ENCODE data around the gene TEAD1.

TEAD1 gene

GRCh38 chr11:12702999-12703453 is 28.8 kb downstream of the TEAD1 start:
- Histone ChIP-seq H3K4me3 (ENCODE audit: low read length) (no peak overlapping the region), H3K9me3 (ENCODE audit: control insufficient read depth, low read length) (no peaks in the 10 kb centered on the region), H3K27me3 (ENCODE audit: control insufficient read depth, insufficient read depth, low read length) (no peaks in the 10 kb centered on the region), H3K36me3 (ENCODE audit: control insufficient read depth, insufficient read depth, low read length) (no peaks in the 10 kb centered on the region), H3K9ac (ENCODE audit: low read length) (no peak overlapping the region), H3K4me1 (ENCODE audit: control insufficient read depth, insufficient read depth, low read length) (peaks cover 19% of the 10 kb centered on the region)

DNA sequence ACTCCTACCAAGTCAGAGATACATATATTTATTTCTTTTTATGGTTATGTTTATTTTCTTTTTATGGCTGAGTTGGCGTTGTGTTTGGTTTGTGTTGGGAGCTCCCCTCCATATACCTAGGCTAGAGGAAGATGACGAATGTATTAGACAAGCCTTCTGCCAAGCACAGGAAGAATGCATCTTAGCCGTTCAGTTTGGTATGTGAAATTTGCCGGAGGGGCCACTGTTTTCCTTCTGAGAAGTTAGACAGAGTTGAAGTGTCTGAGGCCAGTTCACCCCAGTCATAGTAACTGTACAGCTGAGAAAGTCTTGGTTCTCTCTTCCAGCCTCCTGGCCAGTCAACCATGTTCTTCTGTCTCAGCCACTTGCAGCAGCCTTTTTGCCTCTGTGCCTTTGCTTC is 29.8 kb downstream of the TEAD1 start:
- no peak overlapping the region for H3K9ac ChIP-seq (ENCODE audit: low read length)
- no peaks in the 10 kb centered on the region for H3K27me3 ChIP-seq (ENCODE audit: control insufficient read depth, insufficient read depth, low read length)
- H3K36me3 ChIP-seq (ENCODE audit: control insufficient read depth, insufficient read depth, low read length) = no peaks in the 10 kb centered on the region
- H3K4me1 ChIP-seq (ENCODE audit: control insufficient read depth, insufficient read depth, low read length) = peaks cover 21% of the 10 kb centered on the region
- no peak overlapping the region for H3K4me3 ChIP-seq (ENCODE audit: low read length)
- no peaks in the 10 kb centered on the region for H3K9me3 ChIP-seq (ENCODE audit: control insufficient read depth, low read length)

- Histone ChIP-seq H3K4me1 (ENCODE audit: control insufficient read depth, insufficient read depth, low read length) (peaks cover 21% of the 10 kb centered on the region), H3K9ac (ENCODE audit: low read length) (no peak overlapping the region), H3K36me3 (ENCODE audit: control insufficient read depth, insufficient read depth, low read length) (no peaks in the 10 kb centered on the region), H3K4me3 (ENCODE audit: low read length) (no peak overlapping the region), H3K27me3 (ENCODE audit: control insufficient read depth, insufficient read depth, low read length) (no peaks in the 10 kb centered on the region), H3K9me3 (ENCODE audit: control insufficient read depth, low read length) (no peaks in the 10 kb centered on the region)
These were observed 31.7 kb downstream of the TEAD1 start for GRCh38 chr11:12705874-12706273.

DNA sequence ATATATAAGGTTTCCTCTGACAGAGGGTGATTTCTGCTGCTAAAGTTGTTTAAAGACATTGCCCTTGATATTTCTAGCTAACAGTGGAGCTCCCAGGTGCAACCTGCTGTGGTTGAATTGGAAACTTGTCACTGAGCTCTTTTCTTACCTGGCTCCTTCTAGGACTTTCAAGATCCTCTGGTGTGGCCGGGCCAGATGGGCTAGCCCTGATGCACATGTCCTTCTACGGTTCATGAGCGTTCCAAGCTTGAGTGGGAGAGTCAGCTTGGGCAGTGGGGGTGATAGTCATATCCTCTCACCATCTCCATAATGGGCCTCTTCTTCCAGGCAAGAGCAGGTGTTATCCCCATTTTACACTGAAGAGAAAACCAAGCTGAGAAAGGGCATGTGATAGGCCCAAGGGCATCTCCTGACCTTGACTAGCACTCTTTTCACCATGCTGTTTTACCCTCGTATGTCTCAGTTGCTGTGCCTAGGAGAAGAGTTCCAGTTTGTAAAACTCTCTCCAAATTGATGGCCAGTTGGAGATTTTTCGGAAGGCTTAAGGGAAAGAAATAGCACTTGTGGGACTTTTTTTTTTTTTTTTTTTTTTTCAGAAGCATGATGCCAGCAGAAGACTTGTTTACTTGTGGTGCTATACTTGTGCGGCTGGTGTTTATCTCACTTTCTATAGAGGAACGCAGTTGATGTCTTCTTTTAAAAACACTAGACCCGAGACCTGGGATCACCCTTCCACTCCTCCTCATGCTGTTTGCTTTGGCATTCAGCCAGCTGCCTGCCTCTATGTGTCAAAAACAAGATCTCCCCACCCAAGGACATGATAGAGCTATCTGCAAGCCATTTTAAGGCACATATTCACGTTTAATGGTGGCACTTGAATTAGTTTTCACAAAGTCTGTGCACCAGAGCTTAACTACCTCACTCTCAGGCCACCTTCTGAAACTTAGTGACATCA is 32.6 kb downstream of the TEAD1 start:
- Histone ChIP-seq H3K4me3 (ENCODE audit: low read length) (no peak overlapping the region), H3K36me3 (ENCODE audit: control insufficient read depth, insufficient read depth, low read length) (no peaks in the 10 kb centered on the region), H3K4me1 (ENCODE audit: control insufficient read depth, insufficient read depth, low read length) (peaks cover 21% of the 10 kb centered on the region), H3K9me3 (ENCODE audit: control insufficient read depth, low read length) (no peaks in the 10 kb centered on the region), H3K27me3 (ENCODE audit: control insufficient read depth, insufficient read depth, low read length) (no peaks in the 10 kb centered on the region), H3K9ac (ENCODE audit: low read length) (no peak overlapping the region)

- Histone ChIP-seq H3K4me1 (ENCODE audit: control insufficient read depth, insufficient read depth, low read length) (peaks cover 21% of the 10 kb centered on the region), H3K36me3 (ENCODE audit: control insufficient read depth, insufficient read depth, low read length) (no peaks in the 10 kb centered on the region), H3K9me3 (ENCODE audit: control insufficient read depth, low read length) (no peaks in the 10 kb centered on the region), H3K4me3 (ENCODE audit: low read length) (no peak overlapping the region), H3K9ac (ENCODE audit: low read length) (no peak overlapping the region), H3K27me3 (ENCODE audit: control insufficient read depth, insufficient read depth, low read length) (no peaks in the 10 kb centered on the region)
These were observed 33.3 kb downstream of the TEAD1 start for GRCh38 chr11:12707500-12707880.

DNA sequence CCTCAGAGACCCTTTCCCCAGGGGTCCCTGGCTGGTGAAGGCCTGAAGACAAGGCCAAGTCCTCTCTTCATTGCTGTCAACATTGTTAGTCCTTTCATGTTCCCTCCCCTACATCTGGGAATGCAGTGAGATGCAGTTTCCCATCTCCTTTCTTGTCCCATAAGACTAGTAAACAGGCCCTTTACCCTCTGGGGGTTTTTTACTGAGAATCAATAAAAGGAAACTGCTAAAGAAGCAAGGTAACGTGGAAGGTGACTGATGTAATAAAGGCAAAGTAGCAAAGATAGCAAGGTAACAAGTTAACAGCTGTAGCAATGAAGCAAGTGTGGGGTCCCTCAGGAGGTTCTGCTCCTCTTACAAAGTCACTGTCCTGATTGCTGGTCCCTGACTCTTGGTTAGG is 37.3 kb downstream of the TEAD1 start:
- H3K9me3 ChIP-seq (ENCODE audit: control insufficient read depth, low read length) = no peaks in the 10 kb centered on the region
- H3K9ac ChIP-seq (ENCODE audit: low read length) = no peak overlapping the region
- H3K36me3 ChIP-seq (ENCODE audit: control insufficient read depth, insufficient read depth, low read length) = no peaks in the 10 kb centered on the region
- H3K27me3 ChIP-seq (ENCODE audit: control insufficient read depth, insufficient read depth, low read length) = no peaks in the 10 kb centered on the region
- H3K4me3 ChIP-seq (ENCODE audit: low read length) = no peak overlapping the region
- H3K4me1 ChIP-seq (ENCODE audit: control insufficient read depth, insufficient read depth, low read length) = peaks cover 14% of the 10 kb centered on the region

GRCh38 chr11:12712132-12712531 is 37.9 kb downstream of the TEAD1 start:
- Histone ChIP-seq H3K9ac (ENCODE audit: low read length) (no peak overlapping the region), H3K9me3 (ENCODE audit: control insufficient read depth, low read length) (no peaks in the 10 kb centered on the region), H3K36me3 (ENCODE audit: control insufficient read depth, insufficient read depth, low read length) (no peaks in the 10 kb centered on the region), H3K27me3 (ENCODE audit: control insufficient read depth, insufficient read depth, low read length) (no peaks in the 10 kb centered on the region), H3K4me1 (ENCODE audit: control insufficient read depth, insufficient read depth, low read length) (peaks cover 9% of the 10 kb centered on the region), H3K4me3 (ENCODE audit: low read length) (no peak overlapping the region)

DNA sequence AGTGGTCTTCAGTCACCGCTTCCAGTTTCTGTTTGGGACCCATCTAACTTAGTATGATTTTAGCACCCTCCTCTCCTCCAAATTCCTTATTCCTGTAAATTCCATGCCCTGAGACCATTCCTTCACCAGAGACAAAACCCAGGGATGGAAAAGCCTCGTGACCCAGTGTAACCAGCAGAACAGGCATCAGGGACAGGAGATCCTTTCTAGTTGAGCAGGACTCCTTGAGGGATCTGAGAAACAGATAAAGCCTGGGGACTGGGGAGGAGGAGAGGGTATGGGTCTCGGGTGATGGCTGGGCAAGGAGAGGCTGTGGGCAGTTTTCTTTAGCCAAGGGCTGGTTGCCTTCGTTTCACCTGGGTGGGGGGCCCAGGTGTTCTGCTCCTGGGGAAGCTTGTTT is 40.9 kb downstream of the TEAD1 start:
- no peaks in the 10 kb centered on the region for H3K9me3 ChIP-seq (ENCODE audit: control insufficient read depth, low read length)
- H3K36me3 ChIP-seq (ENCODE audit: control insufficient read depth, insufficient read depth, low read length) = no peaks in the 10 kb centered on the region
- H3K27me3 ChIP-seq (ENCODE audit: control insufficient read depth, insufficient read depth, low read length) = no peaks in the 10 kb centered on the region
- H3K4me3 ChIP-seq (ENCODE audit: low read length) = no peak overlapping the region
- no peaks in the 10 kb centered on the region for H3K4me1 ChIP-seq (ENCODE audit: control insufficient read depth, insufficient read depth, low read length)
- no peak overlapping the region for H3K9ac ChIP-seq (ENCODE audit: low read length)

GRCh38 chr11:12715941-12716340 is 41.7 kb downstream of the TEAD1 start:
- H3K9ac ChIP-seq (ENCODE audit: low read length) = no peak overlapping the region
- H3K4me3 ChIP-seq (ENCODE audit: low read length) = no peak overlapping the region
- H3K27me3 ChIP-seq (ENCODE audit: control insufficient read depth, insufficient read depth, low read length) = no peaks in the 10 kb centered on the region
- H3K36me3 ChIP-seq (ENCODE audit: control insufficient read depth, insufficient read depth, low read length) = no peaks in the 10 kb centered on the region
- H3K4me1 ChIP-seq (ENCODE audit: control insufficient read depth, insufficient read depth, low read length) = no peaks in the 10 kb centered on the region
- H3K9me3 ChIP-seq (ENCODE audit: control insufficient read depth, low read length) = no peaks in the 10 kb centered on the region

DNA sequence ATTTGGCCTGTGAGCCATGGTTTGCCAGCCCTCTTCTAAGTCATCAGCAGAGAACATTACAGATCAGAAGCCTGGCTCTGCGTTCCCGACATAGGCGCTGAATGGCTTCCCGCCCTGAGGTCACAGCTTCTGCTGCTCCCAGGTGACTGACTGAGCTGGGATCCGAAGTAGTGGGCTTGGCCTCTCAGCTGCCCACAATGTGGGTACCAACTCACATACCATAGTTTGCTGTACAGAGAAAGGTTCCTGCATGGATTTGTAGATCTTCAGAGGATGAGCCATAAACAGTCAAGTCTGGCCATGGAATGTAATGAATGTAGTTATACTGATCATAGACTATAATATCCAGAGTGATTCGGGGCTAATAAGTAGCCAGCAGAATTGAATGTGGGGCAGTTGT is 42.6 kb downstream of the TEAD1 start:
- Histone ChIP-seq H3K27me3 (ENCODE audit: control insufficient read depth, insufficient read depth, low read length) (no peaks in the 10 kb centered on the region), H3K4me3 (ENCODE audit: low read length) (no peak overlapping the region), H3K4me1 (ENCODE audit: control insufficient read depth, insufficient read depth, low read length) (no peaks in the 10 kb centered on the region), H3K9ac (ENCODE audit: low read length) (no peak overlapping the region), H3K9me3 (ENCODE audit: control insufficient read depth, low read length) (no peaks in the 10 kb centered on the region), H3K36me3 (ENCODE audit: control insufficient read depth, insufficient read depth, low read length) (no peaks in the 10 kb centered on the region)

- Histone ChIP-seq H3K36me3 (ENCODE audit: control insufficient read depth, insufficient read depth, low read length) (no peaks in the 10 kb centered on the region), H3K27me3 (ENCODE audit: control insufficient read depth, insufficient read depth, low read length) (no peaks in the 10 kb centered on the region), H3K9me3 (ENCODE audit: control insufficient read depth, low read length) (no peaks in the 10 kb centered on the region), H3K4me3 (ENCODE audit: low read length) (no peak overlapping the region), H3K4me1 (ENCODE audit: control insufficient read depth, insufficient read depth, low read length) (peaks cover 2% of the 10 kb centered on the region), H3K9ac (ENCODE audit: low read length) (no peak overlapping the region)
These were observed 43.6 kb downstream of the TEAD1 start for GRCh38 chr11:12717851-12718291.

DNA sequence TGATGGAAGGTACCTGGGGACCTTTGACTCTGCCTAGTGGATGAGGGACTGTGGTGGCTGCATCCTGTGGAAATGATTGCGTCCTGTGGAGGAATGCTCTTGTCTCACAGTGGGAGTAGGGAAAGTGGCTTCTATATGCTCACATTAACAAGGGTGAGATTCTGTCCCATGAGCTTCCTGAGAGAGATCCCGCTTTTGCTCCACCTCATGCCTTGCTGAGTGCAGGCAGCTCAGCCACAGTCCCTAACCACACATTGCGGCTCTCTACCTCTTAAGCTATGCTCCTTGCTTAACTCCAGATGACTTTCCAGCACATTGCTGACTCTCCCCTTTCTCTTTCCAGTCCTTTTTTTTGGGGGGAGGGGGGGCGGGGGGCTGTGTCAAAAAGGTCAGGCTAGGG is 45.0 kb downstream of the TEAD1 start:
- Histone ChIP-seq H3K4me3 (ENCODE audit: low read length) (no peak overlapping the region), H3K4me1 (ENCODE audit: control insufficient read depth, insufficient read depth, low read length) (peaks cover 15% of the 10 kb centered on the region), H3K9ac (ENCODE audit: low read length) (no peak overlapping the region)

More for the DNA sequence above, 45.0 kb downstream of the TEAD1 start:
- H3K27me3 ChIP-seq (ENCODE audit: control insufficient read depth, insufficient read depth, low read length) = no peaks in the 10 kb centered on the region
- no peaks in the 10 kb centered on the region for H3K36me3 ChIP-seq (ENCODE audit: control insufficient read depth, insufficient read depth, low read length)
- no peaks in the 10 kb centered on the region for H3K9me3 ChIP-seq (ENCODE audit: control insufficient read depth, low read length)

Data from mucosa of stomach (tissue), 1 donor.